GM12891 (cell line): Measurements from ENCODE around the gene IFT80.

Experiments
- DNase-seq: peaks from one replicate; pipeline ENCODE4 v3.0.0; 2011; ENCODE audit warnings: low spot score; ENCODE audit not compliant: insufficient read length
- FAIRE-seq: peaks from 2 replicates; lab custom pipeline; 2011; peaks lifted over from hg19 to GRCh38; lab: Jason Lieb, UNC
- PAX5 ChIP-seq: IDR thresholded peaks from 2 replicates; pipeline ENCODE4 v1.6.1; 2011; ENCODE audit warnings: low read length, moderate library complexity, mild to moderate bottlenecking; ENCODE audit not compliant: insufficient read depth, severe bottlenecking
- POLR2A ChIP-seq: IDR thresholded peaks from 2 replicates; pipeline ENCODE4 v1.6.1; 2011; ENCODE audit warnings: low read depth, low read length, control low read depth
- POLR2AphosphoS5 ChIP-seq: IDR thresholded peaks from 2 replicates; pipeline ENCODE4 v1.6.1; 2011; ENCODE audit warnings: low read depth, low read length, control low read depth
- POU2F2 ChIP-seq: IDR thresholded peaks from 2 replicates; pipeline ENCODE4 v1.6.1; 2011; ENCODE audit warnings: low read depth, mild to moderate bottlenecking, control low read depth, low read length, moderate library complexity
- SPI1 ChIP-seq: IDR thresholded peaks from 2 replicates; pipeline ENCODE4 v1.6.1; 2011; ENCODE audit warnings: low read depth, low read length, control low read depth
- TAF1 ChIP-seq: IDR thresholded peaks from 2 replicates; pipeline ENCODE4 v1.6.1; 2011; ENCODE audit warnings: low read depth, low read length, control low read depth

Gene IFT80

DNA sequence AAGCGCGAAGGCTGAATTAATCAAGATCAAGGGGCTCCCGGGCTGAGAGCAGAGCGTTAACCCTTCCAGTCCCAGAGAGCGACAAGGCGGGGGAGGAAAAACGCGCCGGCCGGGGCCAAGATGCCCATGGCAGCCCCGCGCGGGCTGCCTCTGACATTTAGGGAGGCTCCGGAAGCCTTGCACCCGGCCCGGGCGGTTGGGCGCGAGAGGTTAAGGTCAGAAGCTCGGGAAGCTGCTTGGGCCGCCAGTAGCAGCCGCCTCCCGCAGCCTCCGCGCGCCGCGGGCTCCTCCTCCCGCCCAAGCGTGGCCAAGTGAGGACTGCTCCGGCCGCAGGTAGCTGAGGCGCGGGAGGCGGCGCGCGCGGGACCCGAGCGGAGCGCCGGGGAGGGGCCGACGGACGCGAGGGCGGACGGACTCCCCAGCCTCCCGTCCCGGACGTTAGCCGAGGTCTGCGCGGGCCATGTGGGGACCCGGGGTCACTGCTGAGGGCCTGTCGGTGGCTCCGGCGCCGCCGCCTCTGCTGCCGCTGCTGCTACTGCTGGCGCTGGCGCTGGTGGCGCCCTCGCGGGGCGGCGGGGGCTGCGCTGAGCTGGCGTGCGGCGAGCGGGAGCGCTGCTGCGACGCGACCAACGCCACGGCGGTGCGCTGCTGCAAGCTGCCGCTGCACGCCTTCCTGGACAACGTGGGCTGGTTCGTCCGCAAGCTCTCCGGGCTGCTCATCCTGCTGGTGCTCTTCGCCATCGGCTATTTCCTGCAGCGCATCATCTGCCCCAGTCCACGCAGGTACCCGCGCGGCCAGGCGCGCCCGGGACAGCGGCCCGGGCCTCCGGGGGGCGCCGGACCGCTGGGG is 173.6 kb downstream of the IFT80 start, which contains the start of gene C3orf80:
TSS of gene C3orf80 (plus strand) at position 247 of the 850 bp plus-strand sequence. CDS start at position 461, 214 bp downstream.
- DNase-seq (peak; percentile 57), FAIRE-seq (peak; percentile 96)
- TF ChIP-seq TAF1 = no peak
- no peak for TF ChIP-seq POU2F2
- TF ChIP-seq SPI1 = no peak
- TF ChIP-seq POLR2A = no peak
- no peak for TF ChIP-seq PAX5
- TF ChIP-seq POLR2AphosphoS5 = no peak

DNA sequence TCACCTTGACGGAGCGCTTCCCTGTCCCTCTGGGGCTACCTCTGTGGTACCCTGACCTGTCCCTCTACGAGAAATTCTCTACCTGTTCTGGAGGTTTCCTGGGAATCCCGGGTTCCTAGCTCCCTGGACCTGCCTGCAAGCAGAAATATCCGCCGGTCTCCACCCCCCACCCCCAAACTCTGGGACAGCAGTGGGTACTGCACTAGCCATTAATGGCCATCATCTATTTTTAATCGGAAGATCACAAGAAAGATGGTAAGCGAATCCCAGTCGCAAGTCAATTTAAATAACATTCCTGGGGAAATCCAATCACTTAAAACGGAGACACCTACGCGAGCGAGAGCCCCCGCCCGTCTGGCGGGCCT is 174.2 kb downstream of the IFT80 start:
- peak; percentile 47 for FAIRE-seq

DNA sequence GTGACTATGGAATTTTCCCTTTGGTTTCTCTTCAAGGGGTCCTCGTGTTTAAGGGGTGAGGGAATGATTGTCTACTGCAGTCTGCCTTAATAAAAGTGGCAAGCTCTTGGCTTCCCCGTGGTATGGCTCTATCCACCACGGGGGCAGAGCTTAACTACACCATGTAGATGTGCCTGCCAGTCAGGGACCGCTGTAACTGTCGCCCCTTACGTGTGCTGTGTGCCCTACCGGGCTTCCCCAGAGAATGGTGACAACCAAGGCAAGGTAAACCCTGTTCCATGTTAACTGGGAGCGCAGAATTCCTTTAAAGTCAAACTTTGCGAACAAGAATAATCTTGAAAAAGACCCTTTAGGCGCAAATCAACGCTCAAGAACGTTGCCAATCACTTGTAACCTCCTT is 174.8 kb downstream of the IFT80 start:
- DNase-seq (no peak), FAIRE-seq (peak; percentile 62)
- TF ChIP-seq SPI1 = no peak
- no peak for TF ChIP-seq POLR2A
- no peak for TF ChIP-seq POLR2AphosphoS5

More for the DNA sequence above, 174.2 kb downstream of the IFT80 start:
- no peak for DNase-seq
- no peak for TF ChIP-seq POLR2AphosphoS5
- TF ChIP-seq SPI1 = no peak
- TF ChIP-seq POLR2A = no peak
- TF ChIP-seq PAX5 = no peak
- no peak for TF ChIP-seq TAF1
- TF ChIP-seq POU2F2 = no peak

DNA sequence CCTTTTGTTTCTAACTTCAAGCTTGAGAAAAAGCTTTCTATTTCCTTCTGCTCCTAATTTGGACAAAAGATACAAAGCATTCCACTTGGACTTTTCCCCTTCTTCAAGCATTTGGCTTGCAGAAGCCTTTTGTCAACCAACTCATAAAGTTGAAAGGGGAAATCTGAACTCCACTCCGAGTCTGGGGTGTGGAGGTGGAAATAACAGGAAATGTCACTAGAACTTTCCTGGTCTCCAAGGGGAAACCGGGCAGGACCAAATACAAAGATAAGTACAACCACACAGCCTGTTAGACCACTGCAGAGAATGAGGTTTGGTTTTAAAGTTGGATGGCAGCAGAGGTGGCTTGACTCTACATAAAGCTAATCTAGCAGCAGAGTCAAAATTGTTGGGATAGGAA is 178.0 kb downstream of the IFT80 start:
- DNase-seq = no peak
- TF ChIP-seq POLR2A = no peak
- TF ChIP-seq PAX5 = no peak
- TF ChIP-seq TAF1 = no peak
- no peak for TF ChIP-seq POU2F2
- no peak for TF ChIP-seq SPI1
- no peak for TF ChIP-seq POLR2AphosphoS5
- FAIRE-seq = no peak

DNA sequence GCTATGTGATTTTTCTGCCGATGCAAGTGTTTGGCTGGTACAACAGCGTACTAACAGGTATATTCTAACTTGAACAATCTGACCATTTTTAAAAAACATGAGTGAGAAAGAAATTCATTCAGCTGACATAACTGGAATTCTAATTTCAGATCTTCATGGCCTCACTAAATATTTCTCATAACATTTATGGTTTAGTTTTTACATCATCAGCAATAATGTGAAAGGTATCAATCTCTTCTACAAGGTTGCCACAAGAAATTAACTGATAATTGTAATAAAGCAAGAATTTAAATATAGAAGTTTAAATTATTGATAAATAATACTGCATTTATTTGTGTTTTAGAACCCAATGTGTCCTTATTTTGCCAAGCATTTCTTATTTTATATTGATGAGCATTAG is 179.0 kb downstream of the IFT80 start:
- TF ChIP-seq PAX5 = no peak
- TF ChIP-seq SPI1 = no peak
- TF ChIP-seq POLR2AphosphoS5 = no peak
- no peak for TF ChIP-seq POU2F2
- no peak for TF ChIP-seq POLR2A
- no peak for TF ChIP-seq TAF1
- FAIRE-seq (no peak), DNase-seq (no peak)

DNA sequence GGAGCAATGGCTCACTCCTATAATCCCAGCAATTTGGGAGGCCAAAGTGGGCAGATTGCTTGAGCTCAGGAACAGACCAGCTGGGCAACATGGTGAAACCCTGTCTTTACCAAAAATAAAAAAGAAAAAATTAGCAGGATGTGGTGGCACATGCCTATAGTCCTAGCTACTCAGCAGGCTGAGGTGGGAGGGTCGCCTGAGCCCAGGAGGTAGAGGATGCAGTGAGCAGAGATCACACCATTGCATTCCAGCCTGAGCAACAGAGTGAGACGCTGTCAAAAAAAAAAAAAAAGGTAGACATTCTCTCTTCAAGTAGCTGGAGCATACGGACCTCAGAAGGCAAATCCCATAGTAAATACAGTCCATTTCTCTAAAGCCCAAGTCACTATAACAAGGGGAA is 180.9 kb downstream of the IFT80 start:
- FAIRE-seq (no peak), DNase-seq (no peak)
- TF ChIP-seq TAF1 (no peak), POU2F2 (no peak), POLR2A (no peak), POLR2AphosphoS5 (no peak), PAX5 (no peak), SPI1 (no peak)

DNA sequence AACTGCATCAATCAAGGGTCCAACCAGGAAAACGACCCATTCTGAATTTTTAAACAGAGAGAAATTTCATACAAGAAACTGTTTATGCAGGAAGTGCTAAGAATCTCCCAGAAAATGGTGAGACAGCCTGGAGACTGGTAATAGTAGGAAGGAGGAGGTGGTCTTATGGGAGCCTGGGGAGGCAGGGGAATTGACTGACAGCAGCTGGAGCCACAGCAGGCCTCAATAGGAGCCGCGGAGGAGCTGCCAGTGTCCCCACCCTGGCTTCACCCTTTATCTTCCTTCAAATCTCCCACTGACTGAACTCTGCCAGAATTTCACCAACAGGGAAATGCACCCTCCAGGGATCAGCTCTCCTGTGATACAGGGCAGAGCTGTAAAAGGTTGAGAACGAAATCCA is 181.3 kb downstream of the IFT80 start:
- FAIRE-seq (no peak), DNase-seq (no peak)
- no peak for TF ChIP-seq POU2F2
- no peak for TF ChIP-seq POLR2A
- TF ChIP-seq SPI1 = no peak
- no peak for TF ChIP-seq PAX5
- no peak for TF ChIP-seq TAF1
- no peak for TF ChIP-seq POLR2AphosphoS5

DNA sequence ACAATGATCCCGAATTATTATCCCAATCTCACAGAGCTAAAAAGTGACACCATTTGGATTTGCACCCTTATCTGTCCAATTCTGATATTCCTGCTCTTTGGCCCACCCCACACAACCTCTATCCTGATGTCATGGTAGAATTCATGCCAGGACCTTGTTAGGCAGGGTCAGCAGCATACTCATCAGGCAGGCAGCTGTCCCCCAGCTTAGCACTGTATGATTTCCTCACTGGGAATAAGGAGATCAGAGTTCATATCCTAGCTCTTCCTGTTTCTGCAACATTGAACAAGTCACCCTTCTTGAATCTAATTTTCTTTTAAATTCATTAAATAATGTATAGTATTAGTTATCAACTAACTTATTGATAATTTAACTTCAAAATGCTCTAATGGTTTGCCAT is 185.8 kb downstream of the IFT80 start:
- no peak for TF ChIP-seq PAX5
- no peak for TF ChIP-seq POU2F2
- no peak for TF ChIP-seq POLR2A
- TF ChIP-seq SPI1 = no peak
- TF ChIP-seq TAF1 = no peak
- no peak for TF ChIP-seq POLR2AphosphoS5
- DNase-seq (no peak), FAIRE-seq (no peak)

DNA sequence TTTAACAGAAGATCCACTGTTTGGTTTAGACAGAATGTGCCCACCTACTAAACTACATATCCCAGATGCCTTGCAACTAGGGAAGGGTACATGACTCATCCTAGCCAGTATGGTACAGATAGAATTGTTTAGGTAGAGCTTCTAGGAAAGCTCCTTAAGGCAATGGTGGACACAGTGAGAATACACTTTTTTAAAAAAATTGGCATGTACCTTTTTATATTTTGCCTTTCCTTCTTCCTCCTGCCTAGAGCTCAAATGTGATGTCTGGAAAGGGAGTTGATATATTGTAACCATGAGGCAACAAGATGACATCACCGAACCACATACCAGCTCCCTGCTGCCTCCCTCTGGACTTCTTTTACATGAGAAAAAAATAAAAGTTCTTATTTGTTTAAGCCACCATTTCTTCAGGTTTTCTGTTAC is 188.2 kb downstream of the IFT80 start:
- DNase-seq = no peak
- FAIRE-seq = no peak
- TF ChIP-seq POLR2AphosphoS5 = no peak
- no peak for TF ChIP-seq PAX5
- no peak for TF ChIP-seq POLR2A
- TF ChIP-seq SPI1 = no peak
- TF ChIP-seq POU2F2 = no peak
- no peak for TF ChIP-seq TAF1

DNA sequence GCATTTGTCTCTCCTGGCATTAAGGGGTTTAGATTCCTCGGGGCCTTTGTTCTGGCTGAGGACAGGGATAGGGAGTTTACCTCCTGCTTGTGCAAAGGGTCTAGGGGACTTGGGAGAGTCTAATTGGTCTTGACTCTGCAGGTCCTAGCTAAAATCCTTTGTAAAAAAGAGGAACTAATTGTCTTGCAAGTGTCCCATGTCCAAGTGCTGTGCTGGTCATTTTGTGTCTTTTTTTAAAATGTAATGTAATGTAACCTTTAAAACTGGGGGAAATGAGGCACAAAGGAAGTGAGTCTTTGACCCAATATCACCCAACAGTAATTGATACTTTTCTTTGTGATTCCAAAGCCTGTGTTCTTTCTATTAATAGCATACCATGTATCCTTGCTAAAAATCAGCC is 188.7 kb downstream of the IFT80 start:
- TF ChIP-seq TAF1 = no peak
- TF ChIP-seq SPI1 = no peak
- no peak for TF ChIP-seq POU2F2
- no peak for TF ChIP-seq POLR2AphosphoS5
- TF ChIP-seq PAX5 = no peak
- no peak for TF ChIP-seq POLR2A
- DNase-seq (no peak), FAIRE-seq (no peak)
